Putamen (tissue), 1 donor: Measurements from ENCODE around the gene GALK2.

ENCODE experiments used
- DNase-seq: peaks from one replicate; pipeline ENCODE4 v3.0.0-alpha.2; 2016; ENCODE audit warnings: low spot score

The GALK2 gene

DNA sequence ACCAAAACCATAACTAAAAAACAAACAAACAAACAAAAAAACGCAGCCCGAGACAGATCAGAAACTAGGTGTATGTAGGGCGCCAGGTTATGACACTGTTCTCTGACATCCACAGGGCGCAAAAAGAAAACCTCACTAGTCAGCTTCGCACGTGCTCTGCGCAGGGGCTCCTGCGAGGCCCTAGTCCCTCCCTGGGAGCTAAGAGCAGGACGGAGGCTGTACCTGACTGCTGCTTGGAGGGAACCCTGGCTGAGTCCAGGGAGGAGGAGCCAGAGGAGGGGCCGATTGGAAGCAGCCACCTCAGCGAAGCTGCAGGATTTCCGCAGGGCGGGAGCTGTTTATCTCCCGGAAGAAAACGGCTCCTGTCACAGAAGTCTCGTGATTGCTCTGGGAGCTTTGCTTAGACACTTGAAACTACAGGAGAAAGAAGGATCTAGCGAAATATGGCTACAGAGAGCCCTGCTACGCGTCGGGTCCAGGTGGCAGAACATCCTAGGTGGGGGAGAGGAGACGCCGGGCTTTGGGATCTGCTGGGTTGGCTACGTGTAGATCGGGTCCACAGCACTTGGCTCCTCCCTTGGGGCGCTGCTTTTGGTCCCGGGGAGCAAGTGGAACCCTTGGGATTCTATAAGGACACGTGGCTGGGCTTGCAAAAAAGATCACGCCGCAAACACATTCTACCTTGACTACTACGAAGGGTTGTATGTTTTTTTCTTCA, at the start of gene GALK2:
GALK2 (plus strand) TSS at position 368 of the 718 bp plus-strand sequence; CDS start at position 444, 76 bp downstream.
- DNase-seq = peak; percentile 83

DNA sequence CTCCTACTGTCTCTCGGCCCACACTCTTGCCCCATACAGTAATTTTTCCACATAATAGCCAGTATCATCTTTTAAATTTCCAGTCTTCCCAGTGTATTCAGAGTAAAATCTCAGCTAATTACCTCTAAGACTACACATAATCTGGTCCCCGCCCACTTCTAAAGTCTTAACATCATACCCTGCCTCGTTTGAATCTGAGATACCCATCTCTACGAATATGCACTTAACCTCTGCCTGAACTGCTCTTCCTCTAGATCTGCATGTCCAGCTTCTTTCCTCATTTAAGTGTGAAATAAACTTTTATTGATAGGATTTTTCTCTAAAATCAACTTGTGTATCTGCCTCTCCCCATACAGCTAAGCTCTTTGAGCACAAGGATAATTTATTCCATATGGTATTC, 49.2 kb upstream of the GALK2 start:
- DNase-seq = no peak

DNA sequence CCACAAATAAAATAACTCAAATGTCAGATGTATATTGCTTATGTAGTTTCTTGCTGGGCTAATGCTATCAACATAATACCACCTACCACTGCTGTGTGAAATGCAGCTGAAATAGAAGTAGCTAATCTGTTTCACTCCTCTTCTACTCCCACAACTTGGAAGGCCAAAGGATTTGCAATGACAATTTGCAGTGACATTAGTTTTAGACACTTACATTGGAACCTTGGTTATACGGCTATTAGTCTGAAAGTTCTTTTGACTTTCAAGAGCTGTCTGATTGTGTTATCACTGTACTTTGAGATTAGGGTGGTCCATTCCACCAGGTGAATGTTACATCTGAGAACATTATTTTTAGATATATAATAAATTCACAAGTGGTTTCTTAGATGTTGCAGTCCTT, 48.1 kb upstream of the GALK2 start:
- no peak for DNase-seq

DNA sequence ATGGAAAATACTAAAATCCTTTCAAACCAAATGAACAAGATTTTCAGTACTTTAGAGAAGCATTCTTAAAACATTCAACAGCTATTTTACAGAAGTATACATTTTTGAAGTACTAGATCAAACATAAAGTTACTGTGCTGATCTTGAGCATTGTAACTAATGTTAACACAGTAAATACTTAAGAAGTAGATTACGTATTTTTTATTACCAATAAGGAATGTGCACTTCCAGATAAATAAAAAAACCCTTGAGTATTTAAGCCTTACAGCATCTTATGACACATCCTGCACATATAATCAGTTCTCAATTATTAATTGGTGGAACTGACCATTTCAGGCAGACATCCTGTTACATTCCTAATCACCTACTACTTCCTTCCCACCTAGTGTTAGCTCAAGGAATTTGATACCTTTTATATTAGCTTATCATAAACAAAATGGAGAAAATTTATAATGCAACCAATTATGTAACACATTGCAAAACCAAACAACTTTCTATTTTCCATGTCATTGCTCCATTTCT, 47.4 kb upstream of the GALK2 start:
- no peak for DNase-seq

DNA sequence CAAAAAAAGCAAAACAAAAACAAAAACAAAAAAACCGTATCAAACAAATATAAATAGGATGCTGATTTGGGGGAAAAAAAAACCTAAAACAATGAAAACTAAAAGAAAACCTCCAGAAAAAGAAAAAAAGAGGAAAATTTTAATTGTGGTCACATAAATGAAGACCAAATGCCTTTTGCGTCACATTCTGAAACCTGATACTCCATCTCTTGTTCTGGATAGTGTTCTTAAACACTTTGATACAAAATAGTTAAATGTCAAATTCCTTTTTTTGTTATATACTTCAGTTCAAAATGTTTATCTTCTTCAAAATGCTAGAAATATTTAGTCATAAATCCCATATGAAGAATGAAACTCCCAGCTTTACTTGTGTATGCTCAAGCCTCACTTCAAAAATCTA, 45.7 kb upstream of the GALK2 start:
- no peak for DNase-seq

DNA sequence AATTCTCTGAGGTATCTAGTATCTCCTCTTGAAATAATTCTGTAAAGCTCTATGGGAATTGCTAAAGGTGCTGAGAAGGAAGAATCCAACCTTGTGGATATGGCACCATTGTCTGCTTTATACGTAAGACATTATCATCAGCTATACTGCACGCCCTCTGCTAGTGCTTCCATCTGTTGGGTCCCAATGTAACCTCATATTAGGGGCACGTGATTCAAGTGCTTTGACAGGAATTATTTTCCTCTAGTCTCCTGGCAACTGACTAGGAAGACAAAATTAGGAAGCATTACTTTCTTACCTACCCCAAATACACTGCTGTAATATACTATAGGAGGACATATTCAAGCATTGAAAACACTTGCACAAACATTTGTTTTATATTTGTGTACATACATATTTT, 38.6 kb upstream of the GALK2 start:
- DNase-seq = no peak

DNA sequence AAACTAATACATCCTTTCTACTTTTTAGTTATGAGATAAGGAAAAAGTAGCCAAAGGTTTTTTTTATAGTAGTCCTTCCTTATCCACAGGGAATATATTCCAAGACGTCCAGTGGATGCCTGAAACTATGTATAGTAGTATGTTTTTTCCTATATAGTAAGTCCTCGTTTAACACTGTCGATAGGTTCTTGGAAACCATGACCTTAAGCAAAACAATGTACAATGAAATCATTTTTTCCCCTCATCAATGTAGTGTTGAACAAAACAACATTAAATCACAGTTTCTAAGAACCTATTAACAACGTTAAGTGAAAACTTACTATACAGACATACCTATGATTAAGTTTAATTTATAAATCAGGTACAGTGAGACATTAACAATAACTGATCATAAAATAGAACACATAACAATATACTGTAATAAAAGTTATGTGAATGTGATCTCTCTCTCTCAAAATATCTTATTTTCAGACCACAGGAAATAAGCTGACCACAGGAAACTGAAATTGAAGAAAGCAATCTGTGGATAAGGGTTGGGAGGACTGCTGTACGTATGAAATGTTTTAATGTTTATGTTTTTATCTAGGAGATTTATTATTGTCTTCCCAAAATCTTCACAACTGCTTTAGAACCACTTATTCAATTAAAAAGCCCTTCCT, 35.2 kb upstream of the GALK2 start:
- DNase-seq = no peak

DNA sequence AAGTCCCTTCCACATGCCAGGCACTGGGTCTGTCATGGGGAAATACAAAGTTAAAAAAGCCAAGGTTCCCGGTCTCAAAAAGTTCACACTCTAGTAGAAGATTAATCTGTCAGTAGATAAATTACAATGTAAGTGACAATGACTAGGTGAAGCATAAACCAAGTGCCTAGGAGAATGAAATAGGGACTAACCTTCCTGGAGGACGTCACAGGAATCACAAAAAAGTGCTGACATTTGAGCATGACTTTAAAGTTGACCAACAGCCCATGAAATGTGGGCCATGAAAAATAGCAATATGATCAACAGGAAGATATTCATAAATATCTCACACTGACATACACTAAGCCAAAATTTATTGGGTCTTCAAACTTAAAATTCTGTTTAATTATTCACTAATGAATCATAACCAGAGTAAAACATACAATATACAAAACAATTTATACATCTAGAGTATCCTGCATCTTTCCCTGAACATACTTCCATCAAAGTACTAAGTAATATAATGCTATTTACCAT, 34.6 kb upstream of the GALK2 start:
- no peak for DNase-seq

DNA sequence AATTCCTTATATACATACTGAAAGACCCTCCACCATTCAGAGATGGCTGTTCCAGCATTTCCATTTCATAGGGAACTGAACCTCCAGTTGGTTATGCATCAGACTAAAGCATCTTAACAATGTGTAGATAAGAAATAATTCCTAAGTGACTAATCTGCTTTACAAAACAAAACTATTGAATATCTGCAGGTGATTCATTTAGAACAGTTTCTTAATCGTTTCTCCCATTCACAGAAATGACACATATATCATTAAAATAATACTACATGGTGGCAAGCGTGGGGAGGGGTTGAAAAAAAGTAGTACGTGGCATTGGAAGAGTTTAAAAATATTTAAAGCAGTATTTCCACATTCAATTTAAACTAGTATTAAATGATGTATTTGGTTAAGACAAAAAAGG, 34.1 kb upstream of the GALK2 start:
- no peak for DNase-seq

DNA sequence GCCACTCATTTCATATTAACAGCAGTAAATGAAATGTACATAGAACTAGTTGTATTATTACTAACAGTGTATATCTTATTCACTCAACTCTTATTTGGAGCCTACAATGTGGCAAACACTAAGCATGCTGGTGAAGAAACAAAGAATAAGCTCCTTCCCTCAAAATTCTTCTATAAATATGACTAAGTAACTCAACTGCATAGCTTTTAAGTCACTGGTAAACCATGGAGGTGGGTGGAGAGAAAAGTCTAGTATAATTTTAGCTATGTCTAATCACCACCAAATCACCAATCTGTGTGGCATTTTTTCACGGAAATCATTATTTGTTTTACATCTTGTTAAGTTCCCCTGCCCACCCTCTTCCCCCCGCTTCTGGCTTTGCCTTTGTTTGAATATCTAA, 32.2 kb upstream of the GALK2 start:
- no peak for DNase-seq

DNA sequence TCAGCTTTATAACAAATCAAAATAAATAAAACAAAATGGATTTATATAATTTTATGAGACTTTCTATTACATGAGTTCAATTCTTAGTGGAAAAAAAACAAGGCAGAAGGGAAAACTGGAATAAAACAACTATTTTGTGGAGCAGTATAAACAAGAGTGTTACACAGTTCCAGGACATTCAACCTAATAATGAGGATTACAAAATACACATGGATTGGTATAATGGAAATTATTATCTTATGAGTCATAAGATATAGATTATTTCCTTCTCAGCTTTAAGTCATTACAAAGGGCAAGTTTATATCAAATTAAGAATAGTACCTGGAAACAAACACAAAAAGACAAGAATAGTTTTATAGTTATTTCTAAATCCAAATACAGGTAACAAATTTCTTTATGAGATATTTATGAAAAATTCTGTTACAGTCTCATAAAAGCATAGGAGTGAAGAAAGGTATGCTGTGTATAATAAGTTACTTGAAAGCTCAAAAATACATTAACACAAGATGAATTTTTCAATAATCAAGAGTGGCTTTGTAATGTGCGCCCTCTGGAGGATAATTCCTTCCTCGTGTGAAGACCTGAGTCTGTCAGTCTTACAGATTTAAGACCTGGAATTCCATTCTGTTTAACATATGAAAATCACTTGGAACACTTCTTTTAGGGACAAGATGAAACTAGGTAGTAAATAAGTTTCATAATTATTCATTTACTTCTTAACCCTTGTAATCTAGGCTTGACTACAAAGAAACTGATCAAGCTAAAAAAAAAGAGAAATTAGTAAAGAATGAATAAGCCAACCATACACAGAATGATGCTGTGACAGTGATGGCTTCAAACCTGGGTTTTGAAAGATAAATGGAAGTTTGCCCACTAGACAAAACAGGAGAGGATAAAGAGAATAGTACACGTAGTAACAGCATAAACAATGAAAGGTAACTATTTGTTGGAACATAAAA, 24.1 kb upstream of the GALK2 start:
- DNase-seq = peak; percentile 67

DNA sequence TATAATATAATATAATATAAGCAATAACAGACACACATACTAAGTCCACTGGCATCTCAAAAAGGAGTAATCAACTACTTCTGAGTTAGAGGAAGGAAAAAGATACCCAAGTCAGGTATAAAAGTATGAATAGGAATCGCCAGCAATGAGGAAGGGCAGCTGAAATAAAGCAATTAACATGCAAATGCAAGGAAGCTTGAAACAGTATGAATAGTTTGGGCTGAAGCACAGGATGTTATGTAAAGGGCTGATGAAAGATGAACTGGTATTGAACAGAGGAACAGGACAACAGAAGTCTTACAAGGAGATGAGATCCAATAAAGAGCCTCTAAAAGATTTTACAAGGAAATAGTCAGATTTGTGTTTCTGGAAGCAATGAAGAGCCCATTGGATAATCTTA, 21.7 kb upstream of the GALK2 start:
- no peak for DNase-seq

DNA sequence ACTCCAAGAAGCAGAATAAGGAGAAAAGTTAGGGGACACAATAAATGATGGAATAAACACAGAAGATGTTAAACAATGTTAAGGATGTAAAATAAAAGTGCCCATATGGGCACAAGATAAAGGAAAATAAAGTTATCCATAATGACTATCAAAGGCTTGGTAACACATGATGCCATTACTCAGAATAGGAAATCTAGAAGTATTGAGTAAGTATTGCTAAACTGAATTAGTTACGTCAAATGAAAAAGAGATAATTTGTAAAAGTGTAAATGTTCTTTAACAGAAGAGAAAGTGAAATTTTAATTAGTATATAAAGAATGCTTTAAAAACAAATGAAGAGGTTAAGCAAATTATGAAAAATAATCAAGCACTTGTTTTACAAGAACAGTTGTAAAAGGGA, 21.3 kb upstream of the GALK2 start:
- no peak for DNase-seq

DNA sequence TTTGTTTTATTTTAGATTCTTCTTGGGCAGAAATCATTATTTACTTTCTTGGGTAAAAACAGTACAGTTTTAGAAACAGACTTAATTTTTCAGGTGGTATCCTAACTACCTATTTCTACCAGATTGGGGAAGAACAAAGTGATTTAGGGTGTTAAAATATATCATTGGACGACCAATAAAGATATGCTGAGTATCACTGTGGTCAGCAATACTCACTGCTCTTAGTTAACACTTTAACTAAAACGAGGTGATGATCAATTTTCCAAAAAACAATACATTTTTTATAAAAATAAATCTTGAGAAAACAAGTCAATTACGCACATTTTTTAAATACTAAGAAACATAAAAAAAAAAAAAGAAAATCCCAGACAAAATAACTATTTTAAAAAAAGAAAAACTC, 18.2 kb upstream of the GALK2 start:
- no peak for DNase-seq

DNA sequence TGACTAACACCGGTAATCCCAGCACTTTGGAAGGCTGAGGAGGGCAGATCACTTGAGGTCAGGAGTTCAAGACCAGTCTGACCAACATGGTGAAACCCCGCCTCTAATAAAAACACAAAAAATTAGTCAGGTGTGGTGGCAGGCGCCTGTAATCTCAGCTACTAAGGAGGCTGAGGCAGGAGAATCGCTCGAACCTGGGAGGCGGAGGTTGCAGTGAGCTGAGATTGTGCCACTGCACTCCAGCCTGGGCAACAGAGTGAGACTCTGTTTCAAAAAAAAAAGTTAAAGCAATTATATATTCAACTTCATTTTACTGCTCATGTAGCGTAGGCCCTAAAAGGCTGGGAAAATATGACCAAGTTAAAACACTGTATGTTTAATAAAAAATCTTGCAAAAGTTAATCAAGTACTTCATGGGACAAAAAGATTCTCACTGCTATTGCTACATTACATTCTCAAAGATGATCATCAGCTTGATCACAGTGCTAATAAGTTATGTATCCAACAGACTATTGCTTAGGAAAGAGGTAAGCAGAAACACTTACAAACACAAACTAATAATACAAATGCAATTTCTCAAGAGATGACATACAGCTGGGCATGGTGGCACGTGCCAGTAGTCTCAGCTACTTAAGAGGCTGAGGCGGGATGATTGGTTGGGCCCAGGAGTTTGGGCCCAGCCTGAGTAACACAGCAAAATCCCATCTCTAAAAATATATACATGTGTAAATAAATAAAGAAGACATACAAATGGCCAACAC, 17.3 kb upstream of the GALK2 start:
- DNase-seq = no peak

DNA sequence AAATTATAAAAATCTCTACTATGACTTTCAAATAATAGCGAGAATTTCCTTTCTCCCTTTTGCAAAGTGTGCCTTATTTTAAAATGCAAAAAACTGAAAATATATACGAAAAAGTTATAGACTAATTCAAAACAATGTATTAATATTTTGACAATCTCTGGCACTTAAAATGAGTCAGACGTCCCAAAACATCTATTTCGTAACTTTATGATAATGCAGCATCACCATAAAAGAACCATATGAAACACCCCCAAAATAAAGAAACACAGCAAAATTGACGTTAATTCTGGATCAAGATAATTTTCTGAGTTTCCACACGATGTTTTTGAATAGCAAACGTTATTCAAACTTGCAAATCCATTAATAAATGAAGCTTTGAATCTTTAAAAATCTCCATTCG, 15.7 kb upstream of the GALK2 start:
- no peak for DNase-seq

DNA sequence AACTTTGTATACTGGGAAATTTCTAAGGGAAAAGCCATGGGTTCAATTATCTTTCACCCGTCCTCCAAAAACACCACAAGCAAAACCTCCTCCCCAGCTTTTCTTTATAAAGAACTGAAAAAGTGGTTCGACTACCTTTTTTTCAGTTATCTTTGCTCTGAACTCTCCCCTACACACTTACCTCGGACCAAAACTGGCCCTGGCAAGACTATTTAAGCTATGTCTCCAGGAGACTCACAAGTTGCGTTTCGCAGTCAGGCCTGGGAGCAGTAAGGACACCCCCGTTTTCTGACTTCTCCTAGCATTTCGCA, 15.3 kb upstream of the GALK2 start:
- no peak for DNase-seq

DNA sequence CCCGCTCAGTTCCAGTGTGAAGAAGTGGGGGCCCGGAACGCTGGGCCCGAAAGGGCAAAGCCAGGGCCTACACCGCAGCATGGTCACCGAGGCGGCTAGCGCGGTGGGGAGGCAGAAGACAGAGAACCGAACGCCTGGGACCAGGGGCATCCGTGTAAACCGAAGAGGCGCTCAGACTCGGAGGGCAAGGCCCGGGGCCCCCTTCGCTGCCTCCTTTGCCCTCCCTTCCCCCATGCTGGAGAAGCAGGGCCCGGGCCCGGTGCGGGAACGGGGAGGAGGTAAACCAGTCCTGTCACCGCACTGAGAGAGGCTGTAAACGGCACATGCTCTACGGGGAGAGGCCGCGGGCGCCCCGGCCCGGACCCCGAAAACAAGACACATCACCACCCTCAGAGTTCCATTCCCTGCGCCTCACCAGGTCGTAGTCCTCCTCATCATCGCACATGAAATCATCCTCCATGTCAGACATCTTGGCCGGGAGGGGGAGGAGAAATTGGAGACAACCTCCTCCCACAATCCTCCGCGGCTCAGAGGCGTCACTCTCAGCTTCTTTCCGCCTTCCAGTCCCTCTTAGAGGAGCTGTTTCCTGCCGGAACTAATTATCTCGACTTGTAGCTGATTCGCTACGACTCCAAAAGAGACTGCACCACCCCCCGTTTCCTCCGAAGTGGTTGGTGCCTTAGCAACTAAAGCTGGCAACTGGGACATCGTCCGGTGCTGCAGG, 14.8 kb upstream of the GALK2 start, which contains the start of gene COPS2:
COPS2 (minus strand) TSS at position 490 of the 724 bp plus-strand sequence; CDS start at position 469, 21 bp downstream.
- DNase-seq = peak; percentile 98

DNA sequence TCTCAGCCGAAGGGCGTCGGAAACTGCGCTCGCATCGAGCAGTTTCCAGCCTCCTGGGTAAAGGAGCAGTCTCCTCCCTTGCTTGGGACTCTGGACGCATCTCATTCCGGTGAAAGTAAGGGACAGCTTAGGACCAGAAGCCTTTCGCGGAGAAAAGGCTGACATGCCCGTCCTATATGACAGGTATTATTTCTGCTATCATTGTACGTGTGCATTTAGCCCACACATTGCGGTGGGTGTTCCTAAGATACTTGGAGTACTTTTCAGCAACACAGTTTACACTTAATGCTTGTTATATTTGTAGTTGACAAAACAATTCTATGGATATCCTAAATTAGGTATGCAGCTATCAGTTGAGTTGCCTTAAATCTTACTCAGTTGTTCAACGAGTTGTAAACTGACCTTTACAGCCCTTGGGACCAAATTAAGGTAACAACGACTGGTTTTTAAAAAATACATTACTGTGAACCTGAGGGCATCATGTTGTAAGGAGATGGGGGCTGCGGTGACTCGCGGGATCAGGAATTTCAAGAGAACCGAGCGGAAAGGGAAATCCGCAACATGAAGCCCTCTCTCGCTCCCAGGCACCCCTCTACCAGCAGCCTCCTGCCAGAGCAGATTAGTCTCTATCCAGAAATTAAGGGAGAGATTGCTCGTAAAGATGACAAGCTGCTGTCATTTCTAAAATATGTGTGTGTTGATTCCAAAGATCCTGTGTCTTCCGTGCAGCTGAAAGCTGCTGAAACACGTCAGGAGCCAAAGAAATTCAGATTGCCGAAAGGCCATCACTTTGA, 14.0 kb upstream of the GALK2 start:
- peak; percentile 23 for DNase-seq

DNA sequence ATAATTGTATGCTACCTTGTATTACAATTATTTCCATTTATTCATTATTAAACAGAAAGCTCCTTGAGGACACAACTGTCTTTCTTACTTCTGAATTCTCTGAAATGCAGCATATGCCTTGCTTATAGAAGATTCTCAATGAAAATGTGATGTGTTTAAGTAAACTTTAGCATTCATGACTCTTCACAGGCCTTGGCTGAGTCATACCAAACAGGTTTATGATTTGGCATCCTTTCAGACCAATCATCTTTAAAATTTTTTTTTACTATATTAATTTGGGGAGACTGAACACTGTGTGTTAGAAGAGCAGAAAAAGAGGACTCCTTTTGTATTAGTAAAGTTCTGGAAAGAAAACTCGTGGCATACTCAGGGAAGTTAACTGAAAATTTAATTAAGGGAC, 6.4 kb upstream of the GALK2 start:
- DNase-seq = no peak
